SK-N-SH treated with all-trans-retinoic acid at 6 μM for 48 hours (cell line): Measurements from ENCODE around the gene PANX1.

Experiments
- ATAC-seq: fragments of 200-7000 bp; cut with Tn5 transposase; 3 replicates; pipeline ENCODE4 v1.9.1; 2020; ENCODE audit warnings: mild to moderate bottlenecking, moderate library complexity
- ARNTL ChIP-seq: fragments of 450-650 bp; formaldehyde crosslinking; IDR thresholded peaks from 2 replicates; pipeline ENCODE4 v1.5.0; 2020; ENCODE audit warnings: low read depth, mild to moderate bottlenecking, moderate library complexity, borderline replicate concordance
- BACH2 ChIP-seq: fragments of 250-450 bp; sonication (Bioruptor Pico); IDR thresholded peaks from 2 replicates; pipeline ENCODE4 v1.9.0; 2021; ENCODE audit warnings: mild to moderate bottlenecking, borderline replicate concordance
- CREB5 ChIP-seq: fragments of 250-450 bp; sonication (Bioruptor Pico); IDR thresholded peaks from 2 replicates; pipeline ENCODE4 v1.5.1; 2020; ENCODE audit warnings: low read depth, mild to moderate bottlenecking, moderate library complexity
- CSDC2 ChIP-seq: fragments of 250-450 bp; sonication (Bioruptor Pico); IDR thresholded peaks from 2 replicates; pipeline ENCODE4 v1.5.0; 2020; ENCODE audit warnings: mild to moderate bottlenecking, moderate library complexity
- CSRNP3 ChIP-seq: fragments of 250-450 bp; sonication (Bioruptor Pico); IDR thresholded peaks from 2 replicates; pipeline ENCODE4 v1.5.1; 2021; ENCODE audit warnings: mild to moderate bottlenecking, moderate library complexity
- ESRRG ChIP-seq: fragments of 250-450 bp; sonication (Bioruptor Pico); IDR thresholded peaks from 2 replicates; pipeline ENCODE4 v1.6.1; 2021; ENCODE audit warnings: mild to moderate bottlenecking
- GLIS3 ChIP-seq: fragments of 250-450 bp; sonication (Bioruptor Pico); IDR thresholded peaks from 2 replicates; pipeline ENCODE4 v1.5.0; 2020; ENCODE audit warnings: mild to moderate bottlenecking, moderate library complexity
- ISL1 ChIP-seq: fragments of 250-450 bp; sonication (Bioruptor Pico); IDR thresholded peaks from 2 replicates; pipeline ENCODE4 v2.1.2; 2022; ENCODE audit warnings: mild to moderate bottlenecking, moderate library complexity
- OSR1 ChIP-seq: fragments of 250-450 bp; sonication (Bioruptor Pico); IDR thresholded peaks from 2 replicates; pipeline ENCODE4 v1.8.0; 2022; ENCODE audit warnings: moderate library complexity, mild to moderate bottlenecking, inconsistent platforms
- PATZ1 ChIP-seq: fragments of 250-450 bp; sonication (Bioruptor Pico); IDR thresholded peaks from 2 replicates; pipeline ENCODE4 v1.8.0; 2020; ENCODE audit warnings: mild to moderate bottlenecking, moderate library complexity, borderline replicate concordance
- POU6F1 ChIP-seq: fragments of 250-450 bp; sonication (Bioruptor Pico); IDR thresholded peaks from 2 replicates; pipeline ENCODE4 v1.8.0; 2021; ENCODE audit warnings: low read depth, mild to moderate bottlenecking, moderate library complexity, borderline replicate concordance
- PPARA ChIP-seq: fragments of 250-450 bp; sonication (Bioruptor Pico); IDR thresholded peaks from 2 replicates; pipeline ENCODE4 v1.5.0; 2020; ENCODE audit warnings: mild to moderate bottlenecking, borderline replicate concordance
- RARB ChIP-seq: fragments of 250-450 bp; sonication (Bioruptor Pico); IDR thresholded peaks from 2 replicates; pipeline ENCODE4 v1.8.0; 2021; ENCODE audit warnings: mild to moderate bottlenecking, moderate library complexity
- SNAI2 ChIP-seq: fragments of 250-450 bp; sonication (Bioruptor Pico); IDR thresholded peaks from 2 replicates; pipeline ENCODE4 v1.5.0; 2020; ENCODE audit warnings: mild to moderate bottlenecking, moderate library complexity
- TCF4 ChIP-seq: fragments of 250-450 bp; sonication (Bioruptor Pico); IDR thresholded peaks from 2 replicates; pipeline ENCODE4 v1.8.0; 2021; ENCODE audit warnings: mild to moderate bottlenecking, moderate library complexity, borderline replicate concordance
- TOX ChIP-seq: fragments of 250-450 bp; sonication (Bioruptor Pico); IDR thresholded peaks from 2 replicates; pipeline ENCODE4 v1.8.0; 2021; ENCODE audit warnings: mild to moderate bottlenecking, moderate library complexity, borderline replicate concordance
- TSHZ2 ChIP-seq: fragments of 250-450 bp; sonication (Bioruptor Pico); IDR thresholded peaks from 2 replicates; pipeline ENCODE4 v1.5.0; 2020; ENCODE audit warnings: mild to moderate bottlenecking, moderate library complexity
- ZC3H10 ChIP-seq: fragments of 250-450 bp; sonication (Bioruptor Pico); IDR thresholded peaks from 2 replicates; pipeline ENCODE4 v1.5.1; 2021; ENCODE audit warnings: mild to moderate bottlenecking, moderate library complexity
- ZFP3 ChIP-seq: fragments of 250-450 bp; sonication (Bioruptor Pico); IDR thresholded peaks from 2 replicates; pipeline ENCODE4 v1.5.0; 2020; ENCODE audit warnings: mild to moderate bottlenecking, moderate library complexity
- ZFP30 ChIP-seq: fragments of 450-650 bp; formaldehyde crosslinking; IDR thresholded peaks from 2 replicates; pipeline ENCODE4 v1.5.0; 2022; ENCODE audit warnings: mild to moderate bottlenecking, moderate library complexity
- ZNF70 ChIP-seq: fragments of 450-650 bp; formaldehyde crosslinking; IDR thresholded peaks from 2 replicates; pipeline ENCODE4 v1.5.0; 2020; ENCODE audit warnings: mild to moderate bottlenecking, moderate library complexity
- ZNF8 ChIP-seq: fragments of 450-650 bp; formaldehyde crosslinking; IDR thresholded peaks from 2 replicates; pipeline ENCODE4 v1.5.0; 2020; ENCODE audit warnings: mild to moderate bottlenecking, moderate library complexity

Gene PANX1

GRCh38 chr11:94144216-94144615 is 15.6 kb downstream of the PANX1 start:
- ATAC-seq, result no peak
- TF ChIP-seq ZFP30 (CRISPR knock-in tag), result no peak
- no peak for TF ChIP-seq POU6F1 (CRISPR knock-in tag)
- no peak for TF ChIP-seq ESRRG (CRISPR knock-in tag)
- TF ChIP-seq ZC3H10, result no peak
- TF ChIP-seq TSHZ2 (CRISPR knock-in tag), result no peak
- no peak for TF ChIP-seq RARB (CRISPR knock-in tag)
- TF ChIP-seq ZNF70 (CRISPR knock-in tag), result no peak
- TF ChIP-seq OSR1, result no peak
- TF ChIP-seq ZFP3 (CRISPR knock-in tag), result no peak
- no peak for TF ChIP-seq PATZ1 (CRISPR knock-in tag)
- no peak for TF ChIP-seq BACH2 (CRISPR knock-in tag)
- no peak for TF ChIP-seq SNAI2 (CRISPR knock-in tag)
- TF ChIP-seq CSRNP3 (CRISPR knock-in tag), result no peak
- no peak for TF ChIP-seq PPARA (CRISPR knock-in tag)
- no peak for TF ChIP-seq TCF4 (CRISPR knock-in tag)
- no peak for TF ChIP-seq ARNTL (CRISPR knock-in tag)
- no peak for TF ChIP-seq TOX (CRISPR knock-in tag)
- no peak for TF ChIP-seq ZNF8 (CRISPR knock-in tag)
- no peak for TF ChIP-seq GLIS3 (CRISPR knock-in tag)
- no peak for TF ChIP-seq ISL1

- ATAC-seq, result no peak
- no peak for TF ChIP-seq CSDC2
Measured at GRCh38 chr11:94144664-94145063, 16.0 kb downstream of the PANX1 start.

- no peak for ATAC-seq
- TF ChIP-seq ZFP3 (CRISPR knock-in tag) (no peak), SNAI2 (CRISPR knock-in tag) (no peak), TOX (CRISPR knock-in tag) (no peak), OSR1 (no peak), PPARA (CRISPR knock-in tag) (no peak), BACH2 (CRISPR knock-in tag) (no peak), ESRRG (CRISPR knock-in tag) (no peak), RARB (CRISPR knock-in tag) (no peak), POU6F1 (CRISPR knock-in tag) (no peak), GLIS3 (CRISPR knock-in tag) (no peak), ISL1 (no peak), ZNF8 (CRISPR knock-in tag) (no peak), CREB5 (CRISPR knock-in tag) (no peak), ARNTL (CRISPR knock-in tag) (no peak), CSRNP3 (CRISPR knock-in tag) (no peak), ZC3H10 (no peak)
Measured at GRCh38 chr11:94145431-94145830, 16.8 kb downstream of the PANX1 start.
